Heart right ventricle (tissue), 16 donors: ENCODE measurements around the gene PARP2. TPM values are rescaled to one million over a fixed set of nuclear protein-coding genes. Genes with fewer than 3 reads are reported as not detected.

Source experiments
- ATAC-seq, 8 donors: fragments of 200-7000 bp; cut with Tn5 transposase; one replicate each; pipeline ENCODE4 v1.9.1; 2020; ENCODE audit warnings: mild to moderate bottlenecking in 8 of 8, moderate library complexity in 8 of 8, moderate number of reproducible peaks in 1 of 8
- DNase-seq, 2 donors: peaks; one replicate each; pipeline ENCODE4 v3.0.0-alpha.2; 2020
- H3K27ac ChIP-seq, 10 donors: fragments of 200-600 bp; sonication (generic) in 2 of 10; one replicate each; pipeline versions ENCODE4 v1.5.0 to v1.8.0; 2020 to 2022; ENCODE audit warnings: mild to moderate bottlenecking in 3 of 10
- H3K27me3 ChIP-seq, 7 donors: fragments of 200-600 bp; one replicate each; pipeline ENCODE4 v1.8.0; 2021 to 2022; ENCODE audit warnings: mild to moderate bottlenecking in 2 of 7
- H3K36me3 ChIP-seq, 9 donors: fragments of 200-600 bp; sonication (generic) in 1 of 9; one replicate each; pipeline versions ENCODE4 v1.5.0 to v1.8.0; 2020 to 2022; ENCODE audit warnings: mild to moderate bottlenecking in 2 of 9
- H3K4me1 ChIP-seq, 9 donors: fragments of 200-600 bp; sonication (generic) in 1 of 9; one replicate each; pipeline versions ENCODE4 v1.5.0 to v1.8.0; 2020 to 2022; ENCODE audit warnings: mild to moderate bottlenecking in 4 of 9
- H3K4me3 ChIP-seq, 10 donors: fragments of 200-600 bp; sonication (generic) in 2 of 10; one replicate each; pipeline versions ENCODE4 v1.5.0 to v1.8.0; 2020 to 2022; ENCODE audit warnings: mild to moderate bottlenecking in 7 of 10, moderate library complexity in 2 of 10
- H3K9me3 ChIP-seq, 11 donors: fragments of 200-600 bp in 10 of 11; sonication (generic) in 2 of 11; one replicate each; pipeline versions ENCODE4 v1.5.0 to v1.8.0; 2013 to 2022; ENCODE audit warnings: mild to moderate bottlenecking in 2 of 11, control low read depth in 1 of 11, moderate library complexity in 1 of 11
- CTCF ChIP-seq, 9 donors: fragments of 200-600 bp; sonication (generic) in 2 of 9; IDR thresholded peaks; one replicate each; pipeline versions ENCODE4 v1.5.0 to v1.8.0; 2021 to 2022; ENCODE audit warnings: antibody characterized with exemption in 9 of 9, mild to moderate bottlenecking in 5 of 9, moderate library complexity in 1 of 9
- WGBS, 2 donors: extraction: QIAGEN DNeasy Blood & Tissue Kit; methylation state at CpG; one replicate each; pipeline ENCODE4 v1.1.7; 2013; ENCODE audit warnings: inconsistent platforms in 1 of 2; 5-methylcytosine and 5-hydroxymethylcytosine counted together
- intact Hi-C, 10 donors: fragments of 100-400 bp; cut with DNase I; formaldehyde crosslinking; loops; one replicate each; pipeline versions ENCODE4 v1.11.1 to v1.14.2; 2022
- polyA plus RNA-seq, 2 donors: library from polyadenylated mRNA; stranded (reverse); fragments of 200-250 nt; gene quantifications; one replicate each; pipeline ENCODE4 v1.2.3, GENCODE V29; 2013
- total RNA-seq, 10 donors: library from RNA; stranded (reverse); fragmentation: NEBNext Ultra II Directional in 3 of 10; extraction: Animal tissue kit (Norgen Biotek cat#: 25700) in 3 of 10; gene quantifications; one replicate each; pipeline versions ENCODE4 v1.2.1 to v1.2.4, GENCODE V29; 2021 to 2023
- donor health status: Arrhythmogenic right ventricular cardiomyopathy.
- donor health status: ischemic (EF 13 %, LVEDD 7.1; RV severe dilation, severe dysfunction).
- donor health status: healthy with polysubstance abuse.
- donor health status: DM: no; HTN: yes; CAD: no.
- donor health status: DM: no; HTN: no; CAD: no.
- donor health status: ischemic (EF 25% LVEDD 6.9; RV normal size, moderate dysfunction).
- donor health status: ischemic (EF 25% LVEDD 5.7; RV mildly dilated, moderate dysfunction).
- donor health status: healthy.
- donor health status: DM: yes; HTN: yes; CAD: no.
- donor health status: Ischemic cardiomyopathy.
- donor health status: ischemic (EF 35%, LVEDD 5.7; RV mildly dilated, moderate dysfunction).
- donor health status: nonischemic (EF 11% LVEDD 7.7; RV severe dilation, severe dysfunction).
- donor health status: DM: yes; HTN: yes; CAD: no.
- donor health status: PGD.
- donor health status: ischemic (EF 29% LVEDD 5.4; RV normal size, mild dysfunction).
- donor health status: nonischemic (EF 23%, LVEDD 6.1; RV moderate dilation, normal function).

Gene PARP2
- total and polyA plus RNA-seq, 12 donors: 13.5 to 19.5 (median 16.0) TPM

DNA sequence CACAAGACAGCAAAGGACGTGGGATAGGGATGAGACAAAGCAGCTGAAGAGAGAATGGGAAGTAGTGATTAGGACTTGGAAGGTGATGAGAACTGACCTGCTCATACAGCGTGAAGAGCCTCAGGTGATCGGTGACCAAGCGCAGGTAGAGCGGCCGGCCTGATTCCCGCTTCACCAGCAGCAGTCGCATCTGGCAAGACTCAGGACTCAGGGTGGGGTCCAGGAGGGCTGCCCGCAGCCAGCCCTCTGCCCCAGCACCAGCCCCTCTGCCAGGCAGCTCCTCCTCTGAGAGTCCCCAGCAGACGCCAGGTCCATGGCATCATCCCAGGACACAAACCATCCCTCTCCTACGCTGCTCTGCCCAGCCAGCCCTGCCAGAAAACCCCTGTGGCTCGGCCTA is 39.1 kb downstream of the PARP2 start:
- Histone ChIP-seq H3K4me1 (no peaks in the 10 kb centered on the region), H3K36me3 (peaks cover 0 to 100% (median 90%) of the 10 kb centered on the region in 9 donors), H3K27me3 (no peaks in the 10 kb centered on the region), H3K4me3 (no peak overlapping the region), H3K27ac (no peak overlapping the region), H3K9me3 (no peaks in the 10 kb centered on the region)
- 96 to 97% methylated on average over 12 of the region's 12 CpGs for WGBS, 2 donors
- intact Hi-C loops: no loop called here
- DNase-seq: no peak
- TF ChIP-seq CTCF (IDR thresholded peaks at IDR 0.05): no peak
- ATAC-seq: no peak

DNA sequence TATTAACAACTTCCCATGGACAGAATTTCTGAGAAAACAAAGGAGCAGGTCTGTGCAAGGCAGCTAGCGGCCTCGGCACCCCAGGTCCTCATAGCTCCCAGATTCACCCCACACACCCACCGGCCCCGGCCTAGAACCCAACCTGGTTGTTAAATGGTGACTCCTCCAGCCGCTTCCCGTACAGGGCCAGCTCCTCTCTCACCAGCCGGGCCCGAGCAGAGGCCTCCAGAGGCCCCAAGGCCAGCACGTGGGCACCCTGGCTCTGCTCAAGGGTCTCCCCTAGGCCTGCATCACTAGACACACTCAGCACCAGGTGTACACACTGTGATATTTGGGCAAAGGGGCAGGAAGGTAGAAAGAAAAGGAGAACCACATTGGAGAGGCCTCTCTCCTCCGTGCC is 39.6 kb downstream of the PARP2 start:
- Histone ChIP-seq H3K36me3 (peaks cover 0 to 100% (median 90%) of the 10 kb centered on the region in 9 donors), H3K4me3 (no peak overlapping the region), H3K27ac (no peak overlapping the region), H3K4me1 (no peaks in the 10 kb centered on the region), H3K27me3 (no peaks in the 10 kb centered on the region), H3K9me3 (no peaks in the 10 kb centered on the region)
- intact Hi-C loops: no loop called here
- WGBS, 2 donors: 95 to 97% methylated on average over 10 of the region's 10 CpGs
- TF ChIP-seq CTCF (IDR thresholded peaks at IDR 0.05): no peak
- ATAC-seq (no peak), DNase-seq (no peak)

- Histone ChIP-seq H3K27ac (no peak overlapping the region), H3K4me1 (no peaks in the 10 kb centered on the region), H3K9me3 (no peaks in the 10 kb centered on the region), H3K27me3 (no peaks in the 10 kb centered on the region), H3K4me3 (no peak overlapping the region), H3K36me3 (peaks cover 0 to 100% (median 91%) of the 10 kb centered on the region in 9 donors)
- TF ChIP-seq CTCF (IDR thresholded peaks at IDR 0.05): no peak
- DNase-seq: no peak
- intact Hi-C loops: no loop called here
- ATAC-seq: no peak
- 97% methylated on average over 5 of the region's 5 CpGs for WGBS, 2 donors
Observed at GRCh38 chr14:20383636-20384035, 40.2 kb downstream of the PARP2 start.

DNA sequence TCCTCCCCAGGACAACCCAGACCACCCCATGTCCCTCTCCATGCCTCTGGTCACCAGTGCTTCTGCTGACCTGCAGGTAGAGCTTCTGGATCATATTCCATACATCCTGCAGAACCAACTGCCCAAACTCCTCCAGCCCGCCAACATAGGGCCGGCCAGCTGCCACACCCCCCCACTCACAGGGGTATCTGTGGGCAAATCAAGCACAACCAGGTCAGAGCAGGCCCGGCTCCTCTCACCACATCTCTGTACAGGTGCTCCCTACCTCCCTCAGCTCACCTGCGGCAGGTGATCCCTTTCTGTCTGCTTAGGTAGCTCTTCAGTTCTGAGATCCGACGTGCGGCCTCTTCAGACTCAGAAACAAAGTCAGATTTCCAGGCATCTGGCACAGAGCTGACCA is 40.9 kb downstream of the PARP2 start:
- WGBS, 2 donors: 87 to 90% methylated on average over 7 of the region's 7 CpGs
- Histone ChIP-seq H3K4me3 (no peak overlapping the region), H3K27me3 (no peaks in the 10 kb centered on the region), H3K9me3 (no peaks in the 10 kb centered on the region), H3K27ac (no peak overlapping the region), H3K36me3 (peaks cover 0 to 100% (median 90%) of the 10 kb centered on the region in 9 donors), H3K4me1 (no peaks in the 10 kb centered on the region)
- no peak for TF ChIP-seq CTCF (IDR thresholded peaks at IDR 0.05)
- ATAC-seq (no peak), DNase-seq (no peak)
- intact Hi-C loops: no loop called here
